Measurements from ENCODE around the gene TRIM22. TPM values are rescaled to one million over a fixed set of nuclear protein-coding genes. Genes with fewer than 3 reads are reported as not detected.
"Not testable (repeated sequence)": the region's sequence is repeated elsewhere in the genome, so short reads cannot be mapped to it uniquely, and the experiment has no call there.

TRIM22 gene
- 100 to 1,000 TPM in 5 of 6 experiments, 10 to 100 TPM in 1; 77.9 to 131 (median 118) TPM for total RNA-seq (2021; fragmentation: NEBNext Ultra II Directional; extraction: Animal tissue kit (Norgen Biotek cat#: 25700))
- long read RNA-seq, transcript TRIM22-201 (8 exons, 2,989 nt), result major isoform, 43 of 77 reads
- long read RNA-seq, transcript TRIM22-208 (7 exons, 1,002 nt), result minor isoform, 7 of 77 reads
- long read RNA-seq, partial matches to known transcripts, result 14 of 77 reads
- long read RNA-seq, other reads (novel, unspliced or antisense), result 13 of 77 reads

DNA sequence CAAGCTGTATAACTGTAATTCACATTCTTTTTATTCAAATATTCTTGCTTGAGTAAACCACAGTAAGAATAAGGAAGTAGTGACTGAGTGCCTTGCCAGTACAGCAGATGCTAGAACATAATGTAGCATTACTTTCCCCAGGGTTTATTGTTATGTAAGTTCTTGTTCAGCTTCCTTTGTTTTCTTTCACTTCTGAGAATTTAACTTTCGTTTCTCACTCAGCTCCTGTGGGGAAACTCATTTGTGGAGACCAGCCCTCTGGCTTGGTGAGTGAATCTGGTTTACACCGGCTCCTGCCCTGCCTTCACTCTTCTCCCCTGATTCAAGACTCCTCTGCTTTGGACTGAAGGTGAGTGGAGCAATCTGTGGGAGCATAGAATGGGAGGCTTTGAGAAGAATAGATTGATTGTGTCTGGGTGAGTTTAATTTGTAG lies at the start of gene TRIM22:
Gene TRIM22 (plus strand): TSS at position 240 of the 433 bp plus-strand sequence. CDS start 6,443 bp downstream, outside the sequence.
- peaks cover 30% of the 10 kb centered on the region for H3K36me3 Mint-ChIP-seq (ENCODE audit: low read depth)
- H3K9me3 Mint-ChIP-seq, result no peaks in the 10 kb centered on the region
- peak within 1 kb of the TSS; percentile 97 for H3K27ac Mint-ChIP-seq
- H3K27me3 Mint-ChIP-seq (ENCODE audit: insufficient read depth), result no peaks in the 10 kb centered on the region
- peak; percentile 55 for DNase-seq
- H3K4me3 Mint-ChIP-seq, result peak within 1 kb of the TSS; percentile 94
- peaks cover 64% of the 10 kb centered on the region for H3K4me1 Mint-ChIP-seq (ENCODE audit: low read depth)
- TF ChIP-seq, protein P1, sequence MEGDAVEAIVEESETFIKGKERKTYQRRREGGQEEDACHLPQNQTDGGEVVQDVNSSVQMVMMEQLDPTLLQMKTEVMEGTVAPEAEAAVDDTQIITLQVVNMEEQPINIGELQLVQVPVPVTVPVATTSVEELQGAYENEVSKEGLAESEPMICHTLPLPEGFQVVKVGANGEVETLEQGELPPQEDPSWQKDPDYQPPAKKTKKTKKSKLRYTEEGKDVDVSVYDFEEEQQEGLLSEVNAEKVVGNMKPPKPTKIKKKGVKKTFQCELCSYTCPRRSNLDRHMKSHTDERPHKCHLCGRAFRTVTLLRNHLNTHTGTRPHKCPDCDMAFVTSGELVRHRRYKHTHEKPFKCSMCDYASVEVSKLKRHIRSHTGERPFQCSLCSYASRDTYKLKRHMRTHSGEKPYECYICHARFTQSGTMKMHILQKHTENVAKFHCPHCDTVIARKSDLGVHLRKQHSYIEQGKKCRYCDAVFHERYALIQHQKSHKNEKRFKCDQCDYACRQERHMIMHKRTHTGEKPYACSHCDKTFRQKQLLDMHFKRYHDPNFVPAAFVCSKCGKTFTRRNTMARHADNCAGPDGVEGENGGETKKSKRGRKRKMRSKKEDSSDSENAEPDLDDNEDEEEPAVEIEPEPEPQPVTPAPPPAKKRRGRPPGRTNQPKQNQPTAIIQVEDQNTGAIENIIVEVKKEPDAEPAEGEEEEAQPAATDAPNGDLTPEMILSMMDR (IDR thresholded peaks at IDR 0.05), result no peak

DNA sequence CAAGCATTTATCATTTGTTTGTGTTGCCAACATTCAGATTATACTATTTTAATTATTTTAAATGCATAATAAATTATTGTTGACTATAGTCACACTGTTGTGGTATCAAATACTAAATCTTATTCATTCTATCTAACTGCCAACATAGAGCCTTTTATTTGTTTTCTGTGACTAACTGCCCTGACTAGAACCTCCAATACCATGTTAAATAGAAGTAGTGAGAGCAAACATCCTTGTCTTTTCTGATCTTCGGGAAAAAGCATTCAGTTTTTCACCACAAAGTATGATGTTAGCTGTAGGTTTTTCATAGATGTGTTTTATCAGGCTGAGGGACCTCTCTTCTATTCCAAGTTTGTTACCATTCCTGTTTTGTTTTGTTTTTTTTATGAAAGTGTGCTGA lies 49.6 kb upstream of the TRIM22 start:
- no peak overlapping the region for H3K4me3 Mint-ChIP-seq
- TF ChIP-seq, protein P1 (IDR thresholded peaks at IDR 0.05), result no peak
- no peaks in the 10 kb centered on the region for H3K9me3 Mint-ChIP-seq
- no peak for DNase-seq
- H3K36me3 Mint-ChIP-seq (ENCODE audit: low read depth), result peaks cover 30% of the 10 kb centered on the region
- H3K27me3 Mint-ChIP-seq (ENCODE audit: insufficient read depth), result no peaks in the 10 kb centered on the region
- H3K4me1 Mint-ChIP-seq (ENCODE audit: low read depth), result no peaks in the 10 kb centered on the region
- no peak overlapping the region for H3K27ac Mint-ChIP-seq

DNA sequence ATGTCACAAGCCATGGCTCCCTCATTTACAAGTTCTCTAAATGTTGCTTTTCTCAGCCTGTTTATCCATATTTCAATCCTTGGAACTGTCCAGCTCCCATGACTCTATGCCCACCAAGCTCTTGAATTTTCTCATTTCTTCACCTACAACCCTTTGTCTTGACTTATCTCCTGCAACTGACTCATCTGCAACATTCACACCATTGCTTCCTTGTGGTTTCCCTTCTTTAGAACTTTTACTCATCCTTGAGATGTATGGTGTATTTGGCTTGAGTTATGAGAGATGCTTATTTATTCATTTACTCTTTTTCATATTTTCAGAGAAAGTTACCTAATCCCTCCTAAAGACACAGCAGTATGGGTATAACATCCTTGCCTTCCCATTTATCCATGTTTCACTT lies 46.0 kb upstream of the TRIM22 start:
- Mint-ChIP-seq H3K27me3 (ENCODE audit: insufficient read depth) (no peaks in the 10 kb centered on the region), H3K27ac (no peak overlapping the region), H3K4me3 (no peak overlapping the region), H3K4me1 (ENCODE audit: low read depth) (no peaks in the 10 kb centered on the region), H3K36me3 (ENCODE audit: low read depth) (peaks cover 30% of the 10 kb centered on the region), H3K9me3 (no peaks in the 10 kb centered on the region)
- TF ChIP-seq, protein P1 (IDR thresholded peaks at IDR 0.05), result no peak
- no peak for DNase-seq

- no peak for DNase-seq
- no peak overlapping the region for H3K27ac Mint-ChIP-seq
- H3K27me3 Mint-ChIP-seq (ENCODE audit: insufficient read depth), result no peaks in the 10 kb centered on the region
- H3K4me3 Mint-ChIP-seq, result no peak overlapping the region
- H3K4me1 Mint-ChIP-seq (ENCODE audit: low read depth), result no peaks in the 10 kb centered on the region
- TF ChIP-seq, protein P1 (IDR thresholded peaks at IDR 0.05), result no peak
- no peaks in the 10 kb centered on the region for H3K9me3 Mint-ChIP-seq
- peaks cover 19% of the 10 kb centered on the region for H3K36me3 Mint-ChIP-seq (ENCODE audit: low read depth)
Measured at GRCh38 chr11:5646139-5646538, 43.5 kb upstream of the TRIM22 start.

- H3K27me3 Mint-ChIP-seq (ENCODE audit: insufficient read depth), result no peaks in the 10 kb centered on the region
- no peak overlapping the region for H3K4me3 Mint-ChIP-seq
- H3K27ac Mint-ChIP-seq, result no peak overlapping the region
- peaks cover 9% of the 10 kb centered on the region for H3K9me3 Mint-ChIP-seq
- no peaks in the 10 kb centered on the region for H3K4me1 Mint-ChIP-seq (ENCODE audit: low read depth)
- no peak for DNase-seq
- H3K36me3 Mint-ChIP-seq (ENCODE audit: low read depth), result peaks cover 28% of the 10 kb centered on the region
- TF ChIP-seq, protein P1 (IDR thresholded peaks at IDR 0.05), result no peak
Measured at GRCh38 chr11:5655474-5655873, 34.1 kb upstream of the TRIM22 start.

DNA sequence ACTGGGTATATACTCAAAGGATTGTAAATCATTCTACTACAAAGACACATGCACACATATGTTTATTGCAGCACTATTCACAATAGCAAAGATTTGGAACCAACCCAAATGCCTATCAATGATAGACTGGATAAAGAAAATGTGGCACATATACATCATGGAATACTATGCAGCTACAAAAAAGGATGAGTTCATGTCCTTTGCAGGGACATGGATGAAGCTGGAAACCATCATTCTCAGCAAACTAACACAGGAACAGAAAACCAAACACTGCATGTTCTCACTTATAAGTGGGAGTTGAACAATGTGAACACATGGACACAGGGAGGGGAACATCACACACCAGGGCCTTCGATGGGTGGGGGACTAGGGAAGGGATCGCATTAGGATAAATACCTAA lies 32.6 kb upstream of the TRIM22 start:
- H3K36me3 Mint-ChIP-seq (ENCODE audit: low read depth), result peaks cover 26% of the 10 kb centered on the region
- H3K27ac Mint-ChIP-seq; H3K4me1 Mint-ChIP-seq (ENCODE audit: low read depth); H3K4me3 Mint-ChIP-seq; DNase-seq; H3K9me3 Mint-ChIP-seq; H3K27me3 Mint-ChIP-seq (ENCODE audit: insufficient read depth): not testable (repeated sequence)
